Activated effector memory CD4-positive, alpha-beta T cell treated with Interleukin-2 at 50 U/mL for 16 hours (primary cell): ENCODE results near the gene LAT.
"Not testable (repeated sequence)": the region's sequence is repeated elsewhere in the genome, so short reads cannot be mapped to it uniquely, and the experiment has no call there.

Experiments
- DNase-seq: peaks from one replicate; pipeline ENCODE4 v3.0.0-alpha.2; 2020

Gene LAT, protein sequence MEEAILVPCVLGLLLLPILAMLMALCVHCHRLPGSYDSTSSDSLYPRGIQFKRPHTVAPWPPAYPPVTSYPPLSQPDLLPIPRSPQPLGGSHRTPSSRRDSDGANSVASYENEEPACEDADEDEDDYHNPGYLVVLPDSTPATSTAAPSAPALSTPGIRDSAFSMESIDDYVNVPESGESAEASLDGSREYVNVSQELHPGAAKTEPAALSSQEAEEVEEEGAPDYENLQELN

DNA sequence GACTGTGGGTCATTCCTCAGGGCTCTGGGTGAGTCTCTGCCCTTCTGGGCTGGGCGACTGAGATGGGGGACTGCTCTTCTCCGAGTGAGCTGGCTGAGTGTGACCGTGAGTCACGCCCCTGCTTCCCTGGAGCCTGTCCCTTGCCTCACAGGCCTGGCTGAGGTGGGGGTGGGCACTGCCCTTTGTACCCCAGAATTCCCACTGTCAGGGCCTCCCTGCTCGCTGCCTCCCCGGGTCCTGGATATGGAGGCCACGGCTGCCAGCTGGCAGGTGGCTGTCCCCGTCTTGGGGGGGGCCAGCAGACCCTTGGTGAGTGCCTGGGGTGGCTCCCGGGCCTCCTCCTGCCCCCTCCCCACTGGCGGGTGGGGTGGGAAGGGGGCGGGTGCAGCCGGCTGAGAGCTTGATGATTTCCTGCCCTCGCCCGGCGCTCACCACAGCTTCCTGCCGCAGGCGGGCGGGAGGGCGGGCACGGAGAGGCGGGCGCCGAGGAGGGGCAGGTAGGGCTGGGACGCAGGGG is at the start of gene LAT:
TSS of gene LAT (plus strand) at position 434 of the 517 bp plus-strand sequence. CDS start 366 bp downstream, outside the sequence.
- peak; percentile 84 for DNase-seq

DNA sequence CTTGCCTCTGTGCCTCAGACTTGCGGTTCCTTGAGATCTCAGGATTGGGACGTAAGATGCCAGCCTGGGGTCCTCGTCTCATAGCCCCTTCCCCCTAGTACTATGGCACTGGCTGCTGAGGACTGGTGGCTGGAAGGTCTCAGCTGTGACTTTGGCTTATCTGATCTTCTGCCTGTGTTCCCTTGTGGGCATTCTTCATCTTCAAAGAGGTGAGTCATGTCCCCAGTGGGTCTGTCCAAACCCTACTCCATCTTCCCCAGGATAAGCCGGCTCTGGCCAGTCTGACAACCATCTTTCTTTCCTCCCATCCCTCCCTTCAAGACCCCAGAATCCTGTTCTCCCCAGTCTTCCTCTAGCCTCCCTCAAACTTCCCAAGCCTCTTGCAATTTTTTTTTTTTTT is 49.5 kb upstream of the LAT start:
- no peak for DNase-seq

DNA sequence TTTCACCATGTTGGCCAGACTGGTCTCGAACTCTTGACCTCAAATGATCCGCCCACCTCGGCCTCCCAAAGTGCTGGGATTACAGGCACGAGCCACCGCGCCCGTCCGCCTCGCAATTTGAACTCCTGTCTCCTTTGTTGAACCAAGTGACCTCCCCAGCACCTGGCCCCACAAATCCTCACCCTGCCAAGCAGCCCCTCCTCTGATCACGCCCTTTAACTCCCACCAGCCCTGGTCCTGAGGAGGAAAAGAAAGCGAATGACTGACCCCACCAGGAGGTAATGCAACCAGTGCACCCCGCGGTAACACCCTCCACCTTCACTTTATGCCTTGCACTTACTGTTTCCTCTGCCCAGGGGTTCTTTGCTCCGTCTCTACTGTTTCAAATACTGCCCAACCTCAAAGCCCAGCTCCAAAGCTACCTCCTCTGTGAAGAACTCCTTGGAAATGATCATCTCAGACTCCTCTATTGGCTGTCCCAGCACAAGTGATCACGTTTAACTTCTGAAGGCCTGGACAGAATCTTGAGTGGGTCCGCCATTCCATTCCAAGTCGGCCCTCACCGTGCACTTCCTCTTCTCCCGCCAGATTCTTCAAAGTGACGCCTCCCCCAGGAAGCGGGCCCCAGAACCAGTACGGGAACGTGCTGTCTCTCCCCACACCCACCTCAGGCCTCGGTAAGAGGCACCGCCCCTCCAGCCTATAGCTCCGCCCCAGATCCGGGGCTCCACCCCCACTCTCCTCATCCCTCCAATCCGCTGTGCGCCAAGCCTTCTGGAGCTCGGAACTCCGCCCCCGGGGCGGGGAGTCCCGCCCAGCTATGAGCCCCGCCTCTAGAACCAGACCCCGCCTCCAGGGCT is 48.7 kb upstream of the LAT start:
- peak; percentile 72 for DNase-seq

DNA sequence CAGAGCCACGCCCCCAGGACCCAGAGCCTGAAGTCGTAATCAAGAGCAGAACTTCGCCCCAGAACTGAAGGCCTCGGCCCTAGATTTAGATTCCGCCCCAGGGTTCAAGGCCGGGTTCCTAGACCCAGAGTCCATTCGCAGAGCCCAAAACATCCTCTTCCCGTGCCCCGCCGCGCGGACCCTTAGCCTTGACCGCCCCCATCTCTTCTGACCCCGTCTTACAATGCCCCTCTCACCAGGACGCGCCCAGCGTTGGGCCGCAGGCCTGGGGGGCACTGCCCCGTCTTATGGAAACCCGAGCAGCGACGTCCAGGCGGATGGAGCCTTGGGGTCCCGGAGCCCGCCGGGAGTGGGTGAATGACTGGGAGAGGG is 48.1 kb upstream of the LAT start:
- no peak for DNase-seq

DNA sequence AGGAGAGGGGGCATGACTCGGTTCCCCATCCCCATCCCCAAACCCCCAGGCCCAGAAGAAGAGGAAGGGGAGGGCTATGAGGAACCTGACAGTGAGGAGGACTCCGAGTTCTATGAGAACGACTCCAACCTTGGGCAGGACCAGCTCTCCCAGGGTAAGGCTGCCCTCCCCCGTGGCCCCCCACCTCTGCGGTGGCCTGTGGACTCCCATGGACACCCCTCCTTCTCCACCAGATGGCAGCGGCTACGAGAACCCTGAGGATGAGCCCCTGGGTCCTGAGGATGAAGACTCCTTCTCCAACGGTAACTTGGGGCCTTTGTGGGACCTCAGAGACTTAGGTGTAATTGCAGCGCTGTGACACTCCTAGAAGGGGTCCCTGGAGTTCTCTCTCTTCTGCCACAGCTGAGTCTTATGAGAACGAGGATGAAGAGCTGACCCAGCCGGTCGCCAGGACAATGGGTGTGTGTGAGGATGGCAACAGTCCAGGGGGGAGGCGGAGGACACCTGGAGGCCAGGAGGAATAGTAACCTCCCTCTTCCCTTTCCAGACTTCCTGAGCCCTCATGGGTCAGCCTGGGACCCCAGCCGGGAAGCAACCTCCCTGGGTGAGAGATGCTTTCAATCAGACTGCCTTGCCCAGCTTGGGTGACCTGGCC is 47.5 kb upstream of the LAT start:
- no peak for DNase-seq

DNA sequence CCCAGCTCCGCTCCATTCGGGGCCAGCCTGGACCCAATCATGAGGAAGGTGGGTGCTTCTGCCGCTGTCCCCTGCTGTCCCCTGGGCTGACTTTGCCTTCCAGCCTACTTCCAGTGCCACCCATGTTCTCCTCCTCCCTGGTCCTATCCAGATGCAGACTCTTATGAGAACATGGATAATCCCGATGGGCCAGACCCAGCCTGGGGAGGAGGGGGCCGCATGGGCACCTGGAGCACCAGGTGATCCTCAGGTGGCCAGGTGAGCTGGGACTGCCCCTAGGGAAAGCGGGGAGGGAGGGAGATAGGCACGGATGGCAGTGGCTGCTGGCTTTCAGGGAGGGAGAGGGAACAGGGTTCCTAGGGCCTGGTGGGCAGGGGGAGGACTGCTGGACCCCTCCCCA is 46.1 kb upstream of the LAT start:
- no peak for DNase-seq

GRCh38 chr16:28939825-28940224 is 45.0 kb upstream of the LAT start:
- not testable (repeated sequence) for DNase-seq

DNA sequence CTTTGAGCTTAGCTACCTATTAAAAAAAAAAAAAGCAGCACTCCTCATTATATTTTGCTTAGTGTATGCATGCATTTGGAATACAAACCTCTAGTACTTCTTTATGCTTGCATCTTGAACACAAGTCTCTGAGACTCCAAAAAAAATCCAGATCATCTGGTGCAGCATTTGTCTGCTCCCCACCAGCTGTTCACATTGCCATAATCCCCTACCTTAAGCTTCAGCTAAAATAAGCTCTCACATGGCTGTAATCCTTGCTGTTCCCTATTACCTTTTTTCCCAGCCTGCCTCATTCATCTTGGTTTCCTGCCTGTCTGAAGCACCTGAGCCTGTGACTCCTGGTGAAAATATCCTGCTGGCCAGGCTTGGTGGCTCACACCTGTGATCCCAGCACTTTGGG is 41.6 kb upstream of the LAT start:
- no peak for DNase-seq

GRCh38 chr16:28946681-28947080 is 38.2 kb upstream of the LAT start:
- no peak for DNase-seq

GRCh38 chr16:28950648-28951409 is 34.0 kb upstream of the LAT start, which contains the start of gene NFATC2IP:
Gene NFATC2IP (plus strand): TSS chr16:28950937. CDS start chr16:28951012, 75 bp downstream.
- peak; percentile 99 for DNase-seq

- DNase-seq: no peak
These were observed 33.4 kb upstream of the LAT start for GRCh38 chr16:28951410-28951943.

- no peak for DNase-seq
These were observed 26.6 kb upstream of the LAT start for GRCh38 chr16:28958216-28958615.

GRCh38 chr16:28958836-28959235 is 26.0 kb upstream of the LAT start:
- no peak for DNase-seq

DNA sequence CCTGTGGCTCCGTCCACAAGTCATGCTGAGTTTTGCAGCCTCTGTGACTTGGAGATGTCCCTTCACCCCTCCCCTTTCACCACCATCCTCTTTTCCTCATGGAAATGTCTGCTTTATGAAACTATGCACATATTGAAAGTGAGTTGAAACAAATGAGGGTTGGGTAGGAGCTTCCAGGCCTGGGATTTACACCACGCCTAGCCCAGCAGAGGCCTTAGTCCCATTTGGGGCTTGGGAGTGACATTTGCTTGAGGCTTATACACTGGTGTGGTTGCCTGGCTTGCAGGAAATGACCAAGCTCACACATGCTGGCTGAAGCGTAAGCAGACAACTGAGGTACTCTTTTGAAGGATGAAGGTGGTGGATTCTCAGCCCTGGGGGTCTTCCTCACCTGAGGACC is 20.8 kb upstream of the LAT start:
- DNase-seq: no peak

DNA sequence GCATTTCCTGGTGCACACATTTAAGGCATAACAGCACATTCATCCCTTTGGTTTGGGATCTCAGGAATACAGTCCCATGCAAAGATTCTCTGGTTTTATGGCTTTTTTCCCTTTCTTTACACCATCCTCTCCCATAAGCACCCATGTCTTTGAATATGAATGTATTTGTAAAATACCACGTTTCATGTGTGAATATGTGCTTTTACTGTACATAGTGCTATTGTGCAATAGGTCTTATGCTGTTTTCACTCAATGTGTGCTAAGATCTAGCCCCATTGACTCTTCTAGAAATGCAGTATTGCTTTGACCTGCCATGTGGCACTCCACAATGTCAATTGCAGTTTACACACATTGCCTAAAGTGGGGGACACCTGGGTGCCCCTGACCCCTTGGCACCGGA is 20.4 kb upstream of the LAT start:
- no peak for DNase-seq

DNA sequence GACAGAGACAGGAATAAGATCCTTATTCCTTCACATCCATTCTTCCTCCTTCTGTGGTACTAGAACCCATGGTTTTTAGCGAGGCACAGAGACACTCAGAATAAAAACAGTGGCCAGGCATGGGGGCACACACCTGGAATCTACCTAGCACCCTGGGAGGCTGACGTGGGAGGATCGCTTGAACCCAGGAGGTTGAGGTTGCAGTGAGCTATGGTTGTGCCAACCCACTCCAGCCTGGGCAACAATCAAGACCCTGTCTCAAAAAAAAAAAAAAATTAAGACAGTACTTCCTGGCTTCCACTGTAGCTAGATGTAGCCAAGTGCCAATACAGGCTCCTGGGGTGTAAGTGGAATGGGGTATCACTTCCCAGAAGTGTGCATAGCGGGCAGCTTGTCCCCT is 17.7 kb upstream of the LAT start:
- DNase-seq: no peak

DNA sequence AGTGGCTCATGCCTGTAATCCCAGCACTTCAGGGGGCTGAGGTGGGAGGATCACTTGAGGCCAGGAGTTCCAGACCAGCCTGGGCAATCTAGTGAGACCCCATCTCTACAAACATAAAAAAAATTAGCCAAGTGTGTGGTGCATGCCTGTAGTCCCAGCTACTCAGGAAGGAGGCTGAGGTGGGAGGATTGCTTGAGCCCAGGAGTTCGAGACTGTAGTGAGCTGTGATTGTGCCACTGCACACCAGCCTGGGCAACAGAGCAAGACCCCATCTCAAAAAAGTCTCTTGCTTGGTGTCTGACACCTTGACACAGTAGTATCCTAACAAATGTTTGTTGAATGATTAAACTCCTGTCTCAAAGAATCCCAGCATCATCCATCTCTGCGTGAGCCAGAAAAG is 15.2 kb upstream of the LAT start:
- not testable (repeated sequence) for DNase-seq

DNA sequence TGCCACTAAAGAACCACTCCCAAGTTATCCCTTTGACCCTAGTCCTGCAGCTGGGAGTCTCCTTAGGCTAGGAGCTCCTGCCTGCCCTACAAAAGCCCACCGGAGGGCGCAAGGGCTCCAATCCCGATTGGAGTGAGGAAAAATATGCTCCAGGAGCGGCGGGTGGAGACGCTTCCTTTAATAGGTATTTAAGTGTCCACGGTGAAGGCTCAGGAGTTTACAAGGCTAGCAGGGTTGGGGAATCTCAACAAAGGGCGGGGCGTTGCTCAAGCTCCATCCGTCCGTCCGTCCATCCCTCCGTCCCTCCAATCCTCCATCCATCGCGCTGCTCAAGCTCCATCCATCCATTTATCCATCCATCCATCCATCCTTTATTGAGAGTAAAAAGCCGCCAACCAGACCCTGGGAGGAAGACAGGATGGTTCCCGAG is 10.8 kb upstream of the LAT start:
- no peak for DNase-seq

DNA sequence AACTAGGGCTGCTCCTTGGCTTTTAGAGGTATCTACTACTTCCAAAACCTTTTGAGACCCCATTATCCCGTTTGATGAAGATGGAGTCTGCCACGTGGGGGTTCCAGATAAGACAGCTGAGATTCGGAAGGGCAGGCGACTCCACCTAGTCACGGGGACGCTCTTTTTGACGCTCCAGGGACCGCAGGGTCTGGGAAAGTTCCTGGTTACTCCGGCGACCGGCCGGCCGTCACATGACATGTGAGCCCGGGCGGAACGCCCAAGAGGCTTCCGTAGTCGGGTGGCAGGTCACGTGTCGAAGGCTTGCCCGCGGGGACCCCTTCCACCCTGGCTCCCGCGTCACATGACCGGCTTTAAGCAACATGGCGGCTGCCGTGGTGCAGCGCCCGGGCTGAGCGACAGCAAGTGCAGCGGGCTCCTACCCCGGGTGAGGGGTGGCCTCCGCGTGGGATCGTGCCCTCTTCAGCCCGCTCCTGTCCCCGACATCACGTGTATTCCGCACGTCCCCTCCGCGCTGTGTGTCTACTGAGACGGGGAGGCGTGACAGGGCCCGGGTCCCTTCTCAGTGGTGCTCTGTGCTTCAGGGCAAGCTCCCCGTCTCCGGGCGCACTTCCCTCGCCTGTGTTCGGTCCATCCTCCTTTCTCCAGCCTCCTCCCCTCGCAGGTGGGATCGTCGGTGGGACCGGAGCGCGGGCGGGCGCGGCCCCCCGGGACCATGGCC is 10.3 kb upstream of the LAT start, which contains the start of gene SPNS1:
TSS of gene SPNS1 (plus strand) at position 342 of the 721 bp plus-strand sequence. CDS start at position 716, 374 bp downstream.
- peak; percentile 84 for DNase-seq

- DNase-seq: no peak
These were observed 9.7 kb upstream of the LAT start for GRCh38 chr16:28975158-28975599.
